Neuronal stem cell (in vitro differentiated cells): ENCODE data around the gene LIMS1.
"Not testable (repeated sequence)": the region's sequence is repeated elsewhere in the genome, so short reads cannot be mapped to it uniquely, and the experiment has no call there.

ENCODE experiments used
- DNase-seq: peaks from one replicate; pipeline ENCODE4 v3.0.0-alpha.2; 2013; ENCODE audit warnings: low spot score
- H2AFZ ChIP-seq: one replicate; pipeline ENCODE4 v1.6.1; 2013; ENCODE audit warnings: mild to moderate bottlenecking, low read length, inconsistent platforms
- H2AK5ac ChIP-seq: 2 replicates; pipeline ENCODE4 v1.6.1; 2013; ENCODE audit warnings: low read depth, mild to moderate bottlenecking, inconsistent platforms, low read length, moderate library complexity, mixed read lengths
- H2BK120ac ChIP-seq: 2 replicates; pipeline ENCODE4 v1.6.1; 2013; ENCODE audit warnings: low read depth, mild to moderate bottlenecking, inconsistent platforms, low read length, moderate library complexity, mixed read lengths
- H2BK12ac ChIP-seq: one replicate; pipeline ENCODE4 v1.6.1; 2013; ENCODE audit warnings: low read length, inconsistent platforms
- H2BK15ac ChIP-seq: 2 replicates; pipeline ENCODE4 v1.6.1; 2013; ENCODE audit warnings: mild to moderate bottlenecking, low read length, inconsistent platforms, mixed read lengths
- H2BK5ac ChIP-seq: one replicate; pipeline ENCODE4 v1.6.1; 2013; ENCODE audit warnings: inconsistent platforms, mild to moderate bottlenecking, low read length, moderate library complexity
- H3K14ac ChIP-seq: one replicate; pipeline ENCODE4 v1.6.1; 2013; ENCODE audit warnings: low read length, inconsistent platforms
- H3K18ac ChIP-seq: 2 replicates; pipeline ENCODE4 v1.6.1; 2013; ENCODE audit warnings: low read length, inconsistent platforms
- H3K23ac ChIP-seq: 2 replicates; pipeline ENCODE4 v1.6.1; 2013; ENCODE audit warnings: low read depth, mild to moderate bottlenecking, mixed read lengths, low read length, inconsistent platforms; ENCODE audit not compliant: poor library complexity
- H3K27ac ChIP-seq: replicated peaks from 3 replicates; pipeline ENCODE4 v1.5.1; 2013; ENCODE audit warnings: low read length, inconsistent platforms
- H3K27me3 ChIP-seq, 3 experiments: 2 replicates each; pipeline ENCODE4 v1.6.1; 2013; ENCODE audit warnings: low read length in 3 of 3, mild to moderate bottlenecking in 2 of 3, inconsistent platforms in 1 of 3, low read depth in 1 of 3, mixed read lengths in 1 of 3, moderate library complexity in 1 of 3; ENCODE audit not compliant: control insufficient read depth in 3 of 3, insufficient read depth in 3 of 3
- H3K36me3 ChIP-seq, 2 donors: replicated peaks in 1 of 2; 2 replicates each; pipeline ENCODE4 v1.6.1; 2013; ENCODE audit warnings: low read length in 2 of 2; ENCODE audit not compliant: control insufficient read depth in 2 of 2, insufficient read depth in 2 of 2
- H3K4ac ChIP-seq: 2 replicates; pipeline ENCODE4 v1.6.1; 2013; ENCODE audit warnings: inconsistent platforms, mild to moderate bottlenecking, low read length, moderate library complexity
- H3K4me1 ChIP-seq, 2 donors: 1 replicate in 1 of 2; 2 replicates in 1 of 2; pipeline ENCODE4 v1.6.1; 2013; ENCODE audit warnings: low read length in 2 of 2, low read depth in 1 of 2; ENCODE audit not compliant: control insufficient read depth in 2 of 2, insufficient read depth in 1 of 2
- H3K4me2 ChIP-seq: one replicate; pipeline ENCODE4 v1.6.1; 2013; ENCODE audit warnings: mild to moderate bottlenecking, low read length, inconsistent platforms; ENCODE audit not compliant: insufficient read depth, poor library complexity, severe bottlenecking
- H3K4me3 ChIP-seq, 2 donors: 2 replicates each; pipeline ENCODE4 v1.5.1; 2013; ENCODE audit warnings: low read length in 2 of 2, mild to moderate bottlenecking in 2 of 2, inconsistent platforms in 1 of 2, moderate library complexity in 1 of 2
- H3K79me1 ChIP-seq: one replicate; pipeline ENCODE4 v1.6.1; 2013; ENCODE audit warnings: low read depth, mild to moderate bottlenecking, inconsistent platforms, low read length, moderate library complexity
- H3K9ac ChIP-seq: one replicate; pipeline ENCODE4 v1.6.1; 2013; ENCODE audit warnings: mild to moderate bottlenecking, low read depth, low read length, inconsistent platforms; ENCODE audit not compliant: poor library complexity
- H3K9me3 ChIP-seq, 2 donors: replicated peaks in 1 of 2; 2 replicates each; pipeline versions ENCODE3 to v1.6.1; 2013; ENCODE audit warnings: low read length in 2 of 2, mild to moderate bottlenecking in 2 of 2, inconsistent platforms in 1 of 2, low read depth in 1 of 2, mixed read lengths in 1 of 2, moderate library complexity in 1 of 2; ENCODE audit not compliant: control insufficient read depth in 2 of 2, insufficient read depth in 1 of 2
- H4K8ac ChIP-seq: one replicate; pipeline ENCODE4 v1.6.1; 2013; ENCODE audit warnings: low read depth, mild to moderate bottlenecking, inconsistent platforms, low read length, moderate library complexity
- H4K91ac ChIP-seq: one replicate; pipeline ENCODE4 v1.6.1; 2013; ENCODE audit warnings: low read length, low read depth, mild to moderate bottlenecking, inconsistent platforms; ENCODE audit not compliant: poor library complexity
- WGBS, 2 donors: extraction: QIAGEN DNeasy Blood & Tissue Kit; methylation state at CpG; one replicate each; pipeline ENCODE4 v1.1.7; 2013; ENCODE audit warnings: missing lambda C conversion rate in 2 of 2, mixed read lengths in 1 of 2; ENCODE audit not compliant: insufficient read length in 2 of 2, insufficient replicate concordance in 1 of 2; ENCODE audit errors: extremely low coverage in 2 of 2; 5-methylcytosine and 5-hydroxymethylcytosine counted together

Gene LIMS1

GRCh38 chr2:108677239-108677744 lies 143.0 kb downstream of the LIMS1 start:
- H4K8ac ChIP-seq, H3K79me1 ChIP-seq, H2BK12ac ChIP-seq, H3K18ac ChIP-seq, H2BK120ac ChIP-seq, H3K4me1 ChIP-seq, H3K14ac ChIP-seq, H3K9ac ChIP-seq, H2AK5ac ChIP-seq, H3K23ac ChIP-seq, H2BK5ac ChIP-seq, H3K4me2 ChIP-seq, H3K27ac ChIP-seq, H4K91ac ChIP-seq, DNase-seq, H3K27me3 ChIP-seq, H3K4ac ChIP-seq, H3K9me3 ChIP-seq, H2BK15ac ChIP-seq, H3K4me3 ChIP-seq, H2AFZ ChIP-seq: not testable (repeated sequence)
- H3K36me3 ChIP-seq, result peaks cover 4 to 32% of the 10 kb centered on the region in 2 donors
- WGBS, 2 donors, result no CpG with 5 or more reads among the region's 4 CpGs

DNA sequence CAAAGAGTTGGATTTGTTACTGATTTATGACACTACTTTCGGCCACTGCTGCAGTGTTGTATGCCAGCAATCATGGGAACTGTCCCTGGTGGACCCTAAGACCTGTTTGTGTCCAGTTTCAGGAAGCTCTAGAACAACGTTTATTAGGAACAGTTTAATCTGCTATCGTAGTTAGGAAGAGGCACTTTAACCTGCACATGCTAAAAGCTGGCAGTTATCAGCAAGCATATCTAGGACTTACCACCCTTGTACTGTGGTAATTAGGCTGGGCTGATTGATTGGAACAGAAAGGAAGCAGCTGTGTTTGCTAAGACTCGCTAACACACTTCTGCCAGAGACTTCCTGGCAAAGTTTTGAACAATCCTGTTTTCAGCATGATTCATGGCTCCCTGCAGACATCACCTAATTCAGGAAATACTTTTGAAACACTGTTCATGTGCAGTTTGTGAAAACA lies 144.0 kb downstream of the LIMS1 start:
- H2BK15ac ChIP-seq, H3K4me2 ChIP-seq, H4K8ac ChIP-seq, H3K9ac ChIP-seq, H2BK120ac ChIP-seq, H3K4me1 ChIP-seq, H2BK12ac ChIP-seq, H3K18ac ChIP-seq, H3K14ac ChIP-seq, DNase-seq, H2AK5ac ChIP-seq, H3K79me1 ChIP-seq, H3K4ac ChIP-seq, H3K27ac ChIP-seq, H4K91ac ChIP-seq, H3K9me3 ChIP-seq, H3K4me3 ChIP-seq, H2AFZ ChIP-seq, H3K23ac ChIP-seq, H3K27me3 ChIP-seq, H2BK5ac ChIP-seq: not testable (repeated sequence)
- peaks cover 1 to 29% of the 10 kb centered on the region in 2 donors for H3K36me3 ChIP-seq
- WGBS, 2 donors, result no CpG with 5 or more reads among the region's 4 CpGs

- H2BK5ac ChIP-seq, H4K91ac ChIP-seq: not testable (repeated sequence)
These were observed 146.5 kb downstream of the LIMS1 start for GRCh38 chr2:108680805-108681204.

DNA sequence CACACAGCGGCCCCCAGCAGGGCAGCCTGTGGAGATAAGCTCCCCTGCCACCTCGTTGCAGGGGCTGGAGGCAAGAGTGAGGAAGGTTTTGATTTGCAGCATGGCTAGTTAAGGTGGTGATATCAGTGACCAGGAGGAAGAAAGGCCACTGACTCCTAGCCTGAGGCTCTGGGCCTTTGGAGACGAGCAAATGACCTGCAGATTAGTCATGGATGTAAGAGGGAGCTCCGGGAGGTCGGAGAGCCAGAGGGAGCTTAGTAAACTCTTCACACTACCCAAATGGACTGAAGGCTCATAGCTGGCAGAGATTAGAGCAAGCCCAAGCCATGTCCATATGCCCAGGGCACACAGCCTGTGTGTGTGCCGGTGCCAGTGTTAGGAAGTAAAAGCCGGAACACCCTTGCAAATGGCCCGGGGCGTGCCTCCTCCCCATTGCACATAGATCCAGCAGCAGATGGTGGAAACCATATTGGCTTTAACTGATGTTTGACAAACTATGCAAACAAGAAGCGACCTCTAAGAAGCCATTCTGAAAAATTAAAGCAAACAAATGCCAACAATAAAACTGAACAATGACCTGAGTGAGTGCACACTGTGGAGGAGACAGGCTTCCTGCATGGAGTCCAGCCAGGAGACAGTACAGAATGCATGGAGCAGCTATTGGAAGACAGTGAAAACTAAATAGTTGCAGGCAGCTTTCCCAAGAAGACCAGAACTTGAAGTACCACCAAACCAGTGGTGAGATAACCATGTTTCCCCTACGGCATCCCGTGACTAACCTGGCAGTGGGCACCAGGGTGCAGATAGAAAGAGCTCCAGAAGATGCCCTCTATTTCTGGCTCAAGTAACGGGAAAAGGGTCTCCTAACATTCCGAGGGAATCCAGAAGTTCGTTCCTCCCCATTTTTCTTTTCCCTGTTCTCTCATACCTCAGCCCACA lies 154.8 kb downstream of the LIMS1 start:
- H3K27ac ChIP-seq, H3K23ac ChIP-seq, H2AK5ac ChIP-seq, H2BK12ac ChIP-seq, H3K4ac ChIP-seq, H4K8ac ChIP-seq, DNase-seq, H3K4me1 ChIP-seq, H3K9ac ChIP-seq, H4K91ac ChIP-seq, H2BK15ac ChIP-seq, H3K18ac ChIP-seq, H2BK120ac ChIP-seq, H3K14ac ChIP-seq, H2BK5ac ChIP-seq, H3K4me3 ChIP-seq, H3K27me3 ChIP-seq, H2AFZ ChIP-seq, H3K79me1 ChIP-seq, H3K4me2 ChIP-seq, H3K9me3 ChIP-seq: not testable (repeated sequence)
- WGBS, 2 donors, result no CpG with 5 or more reads among the region's 15 CpGs
- peaks cover 0 to 12% of the 10 kb centered on the region in 2 donors for H3K36me3 ChIP-seq

More at GRCh38 chr2:108680805-108681204, 146.5 kb downstream of the LIMS1 start:
- not testable (repeated sequence) for H3K4me3 ChIP-seq, H3K27me3 ChIP-seq, H3K9ac ChIP-seq, H4K8ac ChIP-seq, H3K18ac ChIP-seq, H3K79me1 ChIP-seq, H3K4me2 ChIP-seq, H2AK5ac ChIP-seq, H2BK15ac ChIP-seq, H3K4ac ChIP-seq, H2AFZ ChIP-seq, H2BK120ac ChIP-seq, H3K14ac ChIP-seq, H3K27ac ChIP-seq, H3K9me3 ChIP-seq, H3K4me1 ChIP-seq, DNase-seq, H2BK12ac ChIP-seq, H3K23ac ChIP-seq
- WGBS, 2 donors, result no CpG with 5 or more reads among the region's 2 CpGs
- H3K36me3 ChIP-seq, result peaks cover 0 to 38% of the 10 kb centered on the region in 2 donors
